Colonic mucosa (tissue), 4 donors: ENCODE results near the gene COL24A1. TPM values are rescaled to one million over a fixed set of nuclear protein-coding genes. Genes with fewer than 3 reads are reported as not detected.

Source experiments
- DNase-seq: peaks from one replicate; pipeline ENCODE4 v3.0.0-alpha.2; 2020
- H3K27ac ChIP-seq: fragments of 200-600 bp; one replicate; pipeline ENCODE4 v1.8.0; 2021
- H3K27me3 ChIP-seq: fragments of 200-600 bp; one replicate; pipeline ENCODE4 v1.8.0; 2021
- H3K36me3 ChIP-seq: fragments of 200-600 bp; one replicate; pipeline ENCODE4 v1.8.0; 2021
- H3K4me1 ChIP-seq: fragments of 200-600 bp; one replicate; pipeline ENCODE4 v1.8.0; 2021; ENCODE audit warnings: mild to moderate bottlenecking
- H3K4me3 ChIP-seq: fragments of 200-600 bp; one replicate; pipeline ENCODE4 v1.8.0; 2021
- H3K9ac ChIP-seq, 2 donors: one replicate each; pipeline ENCODE4 v1.7.0; 2013; ENCODE audit warnings: control low read depth in 2 of 2, low read depth in 2 of 2, low read length in 2 of 2
- H3K9me3 ChIP-seq: fragments of 200-600 bp; one replicate; pipeline ENCODE4 v1.8.0; 2021
- CTCF ChIP-seq: fragments of 200-600 bp; IDR thresholded peaks from one replicate; pipeline ENCODE4 v1.8.0; 2022; ENCODE audit warnings: antibody characterized with exemption, mild to moderate bottlenecking
- intact Hi-C: fragments of 100-400 bp; cut with DNase I; formaldehyde crosslinking; loops from one replicate; pipeline ENCODE4 v1.14.1; 2022
- total RNA-seq, 2 donors: library from RNA; stranded (reverse); fragmentation: NEBNext Ultra II Directional in 1 of 2; extraction: Animal tissue kit (Norgen Biotek cat#: 25700) in 1 of 2; gene quantifications; one replicate each; pipeline ENCODE4 v1.2.1, GENCODE V29; 2021
- donor health status: healthy.
- donor health status: DM: no; HTN: no; CAD: no.
- donor health status: DM: no; HTN: no; CAD: no.

Gene COL24A1
- total RNA-seq, 2 donors from 2014 or later = 0.02 to 0.40 TPM

GRCh38 chr1:85943945-85944344, 212.6 kb downstream of the COL24A1 start:
- Histone ChIP-seq H3K27me3 (no peaks in the 10 kb centered on the region), H3K9ac (no peak overlapping the region), H3K27ac (no peak overlapping the region), H3K4me3 (no peak overlapping the region), H3K4me1 (no peaks in the 10 kb centered on the region), H3K9me3 (no peaks in the 10 kb centered on the region), H3K36me3 (no peaks in the 10 kb centered on the region)
- no peak for TF ChIP-seq CTCF
- DNase-seq = no peak
- intact Hi-C loops = no loop called here

- Histone ChIP-seq H3K36me3 (no peaks in the 10 kb centered on the region), H3K9ac (no peak overlapping the region), H3K27ac (no peak overlapping the region), H3K27me3 (no peaks in the 10 kb centered on the region), H3K4me3 (no peak overlapping the region), H3K9me3 (no peaks in the 10 kb centered on the region), H3K4me1 (no peaks in the 10 kb centered on the region)
- no peak for TF ChIP-seq CTCF
- intact Hi-C loops = no loop called here
- DNase-seq = no peak
These were observed 213.0 kb downstream of the COL24A1 start for GRCh38 chr1:85943526-85943925.

- intact Hi-C loops = no loop called here
- Histone ChIP-seq H3K9ac (no peak overlapping the region), H3K27me3 (no peaks in the 10 kb centered on the region), H3K27ac (no peak overlapping the region), H3K4me1 (no peaks in the 10 kb centered on the region), H3K4me3 (no peak overlapping the region), H3K36me3 (no peaks in the 10 kb centered on the region), H3K9me3 (no peaks in the 10 kb centered on the region)
- no peak for TF ChIP-seq CTCF
- DNase-seq = no peak
These were observed 215.8 kb downstream of the COL24A1 start for GRCh38 chr1:85940656-85941306.

- no peak for DNase-seq
- TF ChIP-seq CTCF = no peak
- intact Hi-C loops = no loop called here
- Histone ChIP-seq H3K27ac (no peak overlapping the region), H3K36me3 (no peaks in the 10 kb centered on the region), H3K4me3 (no peak overlapping the region), H3K9me3 (no peaks in the 10 kb centered on the region), H3K9ac (no peak overlapping the region), H3K27me3 (no peaks in the 10 kb centered on the region), H3K4me1 (no peaks in the 10 kb centered on the region)
These were observed 217.7 kb downstream of the COL24A1 start for GRCh38 chr1:85938829-85939228.

GRCh38 chr1:85936470-85936869, 220.1 kb downstream of the COL24A1 start:
- no peak overlapping the region for H3K27ac ChIP-seq
- no peaks in the 10 kb centered on the region for H3K36me3 ChIP-seq
- TF ChIP-seq CTCF = no peak
- DNase-seq = no peak
- intact Hi-C loops = no loop called here
- H3K9me3 ChIP-seq = no peaks in the 10 kb centered on the region
- no peaks in the 10 kb centered on the region for H3K27me3 ChIP-seq
- no peak overlapping the region for H3K4me3 ChIP-seq
- H3K9ac ChIP-seq = no peak overlapping the region
- H3K4me1 ChIP-seq = no peaks in the 10 kb centered on the region
